Suprapubic skin (tissue), 4 donors: ENCODE measurements around the gene NEAT1.

Source experiments
- CTCF ChIP-seq, 2 donors: fragments of 200-600 bp in 1 of 2; fragments of 450-650 bp in 1 of 2; sonication (generic) in 1 of 2; IDR thresholded peaks; one replicate each; pipeline ENCODE4 v1.5.1; 2016 to 2019; ENCODE audit warnings: antibody characterized with exemption in 2 of 2, mild to moderate bottlenecking in 1 of 2, moderate library complexity in 1 of 2
- EP300 ChIP-seq: sonication (generic); formaldehyde crosslinking; IDR thresholded peaks from one replicate; pipeline ENCODE4 v1.6.1; 2017; ENCODE audit warnings: antibody characterized with exemption
- POLR2AphosphoS5 ChIP-seq, 3 donors: sonication (generic); formaldehyde crosslinking; IDR thresholded peaks; one replicate each; pipeline ENCODE4 v1.6.1; 2017; ENCODE audit warnings: antibody characterized with exemption in 3 of 3

- TF ChIP-seq CTCF (IDR thresholded peaks at IDR 0.05), result no peak
- TF ChIP-seq POLR2AphosphoS5 (IDR thresholded peaks at IDR 0.05), result peak in 2 of 3 donors; percentile 62 to 67
- TF ChIP-seq EP300, result no peak
These were observed 5.3 kb downstream of the NEAT1 start for GRCh38 chr11:65427691-65428577.
